ENCODE data around the gene ANKRD33B. TPM values are rescaled to one million over a fixed set of nuclear protein-coding genes. Genes with fewer than 3 reads are reported as not detected.
"Not testable (repeated sequence)": the region's sequence is repeated elsewhere in the genome, so short reads cannot be mapped to it uniquely, and the experiment has no call there.

Gene ANKRD33B
- total RNA-seq, 2 experiments from 2014 or later = 4.4 to 4.8 TPM

- DNase-seq (no peak), ATAC-seq (ENCODE audit: low read depth) (no peak)
- H3K9me3 Mint-ChIP-seq = no peaks in the 10 kb centered on the region
- H3K36me3 Mint-ChIP-seq = no peaks in the 10 kb centered on the region
- H3K4me3 Mint-ChIP-seq = no peak overlapping the region
- POLR2A ChIA-PET = no interaction called here
- no peaks in the 10 kb centered on the region for H3K27me3 Mint-ChIP-seq
- no peak overlapping the region for H3K27ac Mint-ChIP-seq
- no peaks in the 10 kb centered on the region for H3K4me1 Mint-ChIP-seq
Measured at GRCh38 chr5:10658265-10658664, 94.4 kb downstream of the ANKRD33B start.

- H3K9me3 Mint-ChIP-seq = no peaks in the 10 kb centered on the region
- no peaks in the 10 kb centered on the region for H3K4me1 Mint-ChIP-seq
- POLR2A ChIA-PET = no interaction called here
- H3K27me3 Mint-ChIP-seq = no peaks in the 10 kb centered on the region
- no peak overlapping the region for H3K4me3 Mint-ChIP-seq
- no peak for ATAC-seq (ENCODE audit: low read depth)
- no peak overlapping the region for H3K27ac Mint-ChIP-seq
- no peak for DNase-seq
- H3K36me3 Mint-ChIP-seq = no peaks in the 10 kb centered on the region
Measured at GRCh38 chr5:10660135-10660534, 96.3 kb downstream of the ANKRD33B start.

GRCh38 chr5:10660720-10661387, 97.0 kb downstream of the ANKRD33B start:
- DNase-seq (no peak), ATAC-seq (ENCODE audit: low read depth) (no peak)
- H3K9me3 Mint-ChIP-seq = no peaks in the 10 kb centered on the region
- H3K36me3 Mint-ChIP-seq = no peaks in the 10 kb centered on the region
- H3K27ac Mint-ChIP-seq = no peak overlapping the region
- POLR2A ChIA-PET = no interaction called here
- no peaks in the 10 kb centered on the region for H3K4me1 Mint-ChIP-seq
- H3K27me3 Mint-ChIP-seq = no peaks in the 10 kb centered on the region
- no peak overlapping the region for H3K4me3 Mint-ChIP-seq

- H3K4me1 Mint-ChIP-seq = no peaks in the 10 kb centered on the region
- no peaks in the 10 kb centered on the region for H3K27me3 Mint-ChIP-seq
- POLR2A ChIA-PET = no interaction called here
- DNase-seq = no peak
- no peaks in the 10 kb centered on the region for H3K9me3 Mint-ChIP-seq
- no peak overlapping the region for H3K27ac Mint-ChIP-seq
- no peaks in the 10 kb centered on the region for H3K36me3 Mint-ChIP-seq
- ATAC-seq (ENCODE audit: low read depth) = no peak
- H3K4me3 Mint-ChIP-seq = no peak overlapping the region
Measured at GRCh38 chr5:10661401-10661800, 97.5 kb downstream of the ANKRD33B start.

GRCh38 chr5:10662083-10662482, 98.2 kb downstream of the ANKRD33B start:
- POLR2A ChIA-PET = no interaction called here
- H3K9me3 Mint-ChIP-seq = no peaks in the 10 kb centered on the region
- no peak overlapping the region for H3K27ac Mint-ChIP-seq
- H3K4me1 Mint-ChIP-seq = no peaks in the 10 kb centered on the region
- ATAC-seq (ENCODE audit: low read depth) (no peak), DNase-seq (no peak)
- H3K27me3 Mint-ChIP-seq = no peaks in the 10 kb centered on the region
- H3K36me3 Mint-ChIP-seq = no peaks in the 10 kb centered on the region
- no peak overlapping the region for H3K4me3 Mint-ChIP-seq

GRCh38 chr5:10662661-10663488, 99.0 kb downstream of the ANKRD33B start:
- DNase-seq (no peak), ATAC-seq (ENCODE audit: low read depth) (no peak)
- Mint-ChIP-seq H3K9me3 (no peaks in the 10 kb centered on the region), H3K27ac (no peak overlapping the region), H3K4me3 (no peak overlapping the region), H3K36me3 (no peaks in the 10 kb centered on the region), H3K4me1 (no peaks in the 10 kb centered on the region), H3K27me3 (no peaks in the 10 kb centered on the region)
- POLR2A ChIA-PET = no interaction called here

- Mint-ChIP-seq H3K4me3 (no peak overlapping the region), H3K27ac (no peak overlapping the region)
- POLR2A ChIA-PET = no interaction called here
Measured at GRCh38 chr5:10663489-10664179, 99.8 kb downstream of the ANKRD33B start.

GRCh38 chr5:10664180-10664769, 100.4 kb downstream of the ANKRD33B start:
- H3K4me1 Mint-ChIP-seq; H3K36me3 Mint-ChIP-seq; ATAC-seq (ENCODE audit: low read depth); H3K4me3 Mint-ChIP-seq; DNase-seq; H3K27me3 Mint-ChIP-seq; H3K27ac Mint-ChIP-seq; H3K9me3 Mint-ChIP-seq: not testable (repeated sequence)
- POLR2A ChIA-PET = interaction anchor here (0.6 kb wide), 1 partner anchor 120 kb away, joined by 3 read pairs; no protein-coding TSS in a partner anchor

More at GRCh38 chr5:10663489-10664179, 99.8 kb downstream of the ANKRD33B start:
- DNase-seq (no peak), ATAC-seq (ENCODE audit: low read depth) (no peak)
- no peaks in the 10 kb centered on the region for H3K9me3 Mint-ChIP-seq
- H3K4me1 Mint-ChIP-seq = no peaks in the 10 kb centered on the region
- no peaks in the 10 kb centered on the region for H3K36me3 Mint-ChIP-seq
- no peaks in the 10 kb centered on the region for H3K27me3 Mint-ChIP-seq

GRCh38 chr5:10665799-10666198, 101.9 kb downstream of the ANKRD33B start:
- Mint-ChIP-seq H3K4me1 (peaks cover 1% of the 10 kb centered on the region), H3K9me3 (no peaks in the 10 kb centered on the region), H3K4me3 (no peak overlapping the region), H3K27ac (no peak overlapping the region), H3K27me3 (no peaks in the 10 kb centered on the region), H3K36me3 (no peaks in the 10 kb centered on the region)
- ATAC-seq (ENCODE audit: low read depth) (no peak), DNase-seq (no peak)
- POLR2A ChIA-PET = no interaction called here

- Mint-ChIP-seq H3K36me3 (no peaks in the 10 kb centered on the region), H3K4me3 (no peak overlapping the region), H3K27me3 (no peaks in the 10 kb centered on the region), H3K9me3 (no peaks in the 10 kb centered on the region), H3K27ac (no peak overlapping the region), H3K4me1 (peaks cover 2% of the 10 kb centered on the region)
- POLR2A ChIA-PET = interaction anchor here (0.5 kb wide), 1 partner anchor 32 kb away, joined by 4 read pairs; no protein-coding TSS in a partner anchor
- no peak for ATAC-seq (ENCODE audit: low read depth)
- no peak for DNase-seq
Measured at GRCh38 chr5:10666531-10667299, 102.8 kb downstream of the ANKRD33B start.

- no peak overlapping the region for H3K27ac Mint-ChIP-seq
- H3K4me3 Mint-ChIP-seq = no peak overlapping the region
- peaks cover 3% of the 10 kb centered on the region for H3K27me3 Mint-ChIP-seq
- peaks cover 2% of the 10 kb centered on the region for H3K4me1 Mint-ChIP-seq
- no peak for ATAC-seq (ENCODE audit: low read depth)
- POLR2A ChIA-PET = no interaction called here
- H3K9me3 Mint-ChIP-seq = no peaks in the 10 kb centered on the region
- no peaks in the 10 kb centered on the region for H3K36me3 Mint-ChIP-seq
- DNase-seq = no peak
Measured at GRCh38 chr5:10667431-10668057, 103.7 kb downstream of the ANKRD33B start.

- DNase-seq (no peak), ATAC-seq (ENCODE audit: low read depth) (no peak)
- POLR2A ChIA-PET = no interaction called here
- Mint-ChIP-seq H3K4me1 (peaks cover 2% of the 10 kb centered on the region), H3K27me3 (peaks cover 3% of the 10 kb centered on the region), H3K27ac (no peak overlapping the region), H3K4me3 (no peak overlapping the region), H3K9me3 (no peaks in the 10 kb centered on the region), H3K36me3 (no peaks in the 10 kb centered on the region)
Measured at GRCh38 chr5:10668697-10669096, 104.8 kb downstream of the ANKRD33B start.
